RPMI7951 (cell line): ENCODE results near the gene KIAA0232. TPM values are rescaled to one million over a fixed set of nuclear protein-coding genes. Genes with fewer than 3 reads are reported as not detected.
"Not testable (repeated sequence)": the region's sequence is repeated elsewhere in the genome, so short reads cannot be mapped to it uniquely, and the experiment has no call there.

Experiments used
- DNase-seq: peaks from one replicate; pipeline ENCODE4 v3.0.0-alpha.2; 2012; ENCODE audit warnings: low read depth
- total RNA-seq: library from RNA; depleted of rRNA; stranded (reverse); fragments of >200 nt; shearing (Covaris generic); gene quantifications from 2 replicates; pipeline ENCODE4 v1.2.3, GENCODE V29; 2014

The KIAA0232 gene
- total RNA-seq, 1 experiment from 2014 or later = 14.1 TPM

DNA sequence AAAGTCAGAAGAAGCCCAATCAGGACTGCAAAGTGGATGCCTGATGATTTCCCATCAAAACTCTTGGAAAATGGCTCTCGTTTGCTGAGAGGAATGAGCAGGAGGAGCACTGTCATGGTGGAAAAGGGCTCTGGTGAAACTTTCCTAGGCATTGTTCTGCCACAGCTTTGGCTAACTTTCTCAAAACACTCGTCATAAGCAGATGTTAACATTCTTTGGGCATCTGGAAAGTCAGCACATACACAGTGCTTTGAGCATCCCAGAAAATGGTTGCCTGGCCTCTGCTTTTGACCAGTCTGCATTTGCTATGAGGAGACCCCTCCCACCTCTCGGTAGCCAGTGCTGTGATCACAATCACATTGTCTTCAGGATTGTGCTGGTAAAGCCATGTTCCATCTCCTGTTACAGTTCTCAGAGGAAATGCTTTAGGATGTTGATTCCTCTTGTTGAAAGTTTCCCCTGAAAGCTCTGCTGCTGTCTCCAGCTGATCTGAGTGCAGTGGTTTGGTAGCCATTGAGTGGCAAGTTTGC, 101.9 kb downstream of the KIAA0232 start:
- no peak for DNase-seq

- peak; percentile 78 for DNase-seq
Measured at GRCh38 chr4:6885953-6886557, 103.5 kb downstream of the KIAA0232 start.

- DNase-seq = peak; percentile 49
Measured at GRCh38 chr4:6886886-6887285, 104.4 kb downstream of the KIAA0232 start.

GRCh38 chr4:6887591-6888371, 105.3 kb downstream of the KIAA0232 start:
- peak; percentile 96 for DNase-seq

DNA sequence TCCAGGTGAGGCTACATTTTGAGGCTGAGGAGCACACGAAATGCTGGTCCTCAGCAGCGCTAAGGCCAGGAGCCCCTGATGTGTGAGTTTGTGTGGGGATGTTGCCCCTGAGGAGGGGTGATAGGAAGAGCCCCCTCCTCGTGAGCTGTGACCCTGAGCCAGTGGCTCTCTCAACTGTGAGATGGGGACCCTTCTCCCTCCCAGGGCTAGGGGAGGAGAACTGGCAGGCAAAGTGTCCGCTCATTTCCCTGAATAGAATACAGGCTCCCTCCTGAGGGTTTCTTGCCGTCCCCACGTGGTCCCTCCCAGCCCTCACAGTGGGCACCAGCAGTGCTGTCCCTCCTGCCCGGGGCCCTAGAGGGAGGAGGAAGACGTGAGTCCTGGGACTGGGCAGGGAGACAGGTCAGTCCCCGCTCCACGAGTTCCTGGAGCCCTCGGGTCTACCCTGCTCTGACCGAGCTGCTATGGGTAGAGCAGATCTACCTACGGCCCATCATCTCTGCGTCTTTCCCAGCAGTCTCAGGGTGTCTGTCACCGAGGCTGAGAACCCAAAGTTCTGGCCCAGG, 106.1 kb downstream of the KIAA0232 start:
- no peak for DNase-seq

DNA sequence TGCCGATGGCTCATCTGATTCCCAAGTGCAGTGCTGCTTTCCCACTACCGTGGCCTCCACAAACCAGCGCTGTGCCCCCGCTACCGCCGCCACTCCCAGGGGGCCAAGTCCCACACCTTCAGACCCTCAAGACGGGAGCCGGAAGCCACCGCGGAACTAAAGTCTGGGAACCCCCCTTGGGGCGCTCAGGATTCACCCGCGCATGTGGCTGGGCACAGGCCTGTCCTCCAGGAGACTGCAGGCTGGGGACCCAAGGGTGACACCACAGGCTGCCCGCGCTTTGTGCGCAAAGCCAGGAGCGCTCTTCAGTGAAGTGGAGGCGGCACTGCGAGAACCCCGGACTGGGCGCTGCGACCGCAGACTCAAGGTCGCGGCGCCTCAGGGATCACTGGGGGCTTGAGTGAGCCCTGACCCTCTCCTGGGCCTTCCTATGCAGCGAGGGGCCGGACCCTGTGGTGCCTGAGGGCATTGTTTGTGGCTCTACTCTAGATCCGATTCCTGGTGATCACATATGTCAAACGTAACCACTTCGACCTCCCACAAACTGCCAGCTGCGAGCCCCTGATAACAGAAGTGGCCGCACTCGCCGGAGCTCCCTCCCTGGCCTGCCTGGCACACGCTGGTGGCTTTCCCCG, 106.7 kb downstream of the KIAA0232 start:
- no peak for DNase-seq

GRCh38 chr4:6889736-6890324, 107.3 kb downstream of the KIAA0232 start:
- DNase-seq = no peak

DNA sequence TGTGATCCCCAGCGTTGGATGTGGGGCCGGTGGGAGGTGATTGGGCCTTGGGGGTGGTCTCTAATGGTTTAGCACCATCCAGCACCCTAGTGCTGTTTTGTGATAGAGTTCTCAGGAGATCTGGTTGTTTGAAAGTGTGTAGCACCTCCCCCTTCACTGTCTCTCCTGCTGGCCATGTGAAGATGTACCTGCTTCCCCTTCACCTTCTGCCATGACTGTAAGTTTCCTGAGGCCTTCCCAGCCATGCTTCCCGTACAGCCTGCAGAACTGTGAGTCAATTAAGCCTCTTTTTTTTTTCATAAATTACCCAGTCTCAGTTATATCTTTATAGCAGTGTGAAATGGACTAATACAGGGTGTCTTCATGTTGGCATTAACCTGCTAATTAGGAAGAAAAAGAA, 107.8 kb downstream of the KIAA0232 start:
- no peak for DNase-seq

DNA sequence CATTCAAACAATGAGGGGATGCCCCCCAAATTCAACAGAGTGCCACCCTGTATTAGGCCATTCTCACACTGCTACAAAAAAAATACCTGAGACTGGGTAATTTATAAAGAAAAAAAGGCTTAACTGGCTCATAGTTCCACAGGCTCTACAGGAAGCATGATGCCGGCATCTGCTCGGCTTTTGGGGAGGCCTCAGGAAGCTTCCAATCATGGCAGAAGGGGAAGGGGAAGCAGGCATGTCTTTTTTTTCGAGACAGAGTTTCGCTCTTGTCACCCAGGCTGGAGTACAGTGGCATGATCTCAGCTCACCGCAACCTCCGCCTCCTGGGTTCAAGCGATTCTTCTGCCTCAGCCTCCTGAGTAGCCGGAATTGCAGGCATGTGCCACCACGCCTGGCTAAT, 108.4 kb downstream of the KIAA0232 start:
- DNase-seq = not testable (repeated sequence)

DNA sequence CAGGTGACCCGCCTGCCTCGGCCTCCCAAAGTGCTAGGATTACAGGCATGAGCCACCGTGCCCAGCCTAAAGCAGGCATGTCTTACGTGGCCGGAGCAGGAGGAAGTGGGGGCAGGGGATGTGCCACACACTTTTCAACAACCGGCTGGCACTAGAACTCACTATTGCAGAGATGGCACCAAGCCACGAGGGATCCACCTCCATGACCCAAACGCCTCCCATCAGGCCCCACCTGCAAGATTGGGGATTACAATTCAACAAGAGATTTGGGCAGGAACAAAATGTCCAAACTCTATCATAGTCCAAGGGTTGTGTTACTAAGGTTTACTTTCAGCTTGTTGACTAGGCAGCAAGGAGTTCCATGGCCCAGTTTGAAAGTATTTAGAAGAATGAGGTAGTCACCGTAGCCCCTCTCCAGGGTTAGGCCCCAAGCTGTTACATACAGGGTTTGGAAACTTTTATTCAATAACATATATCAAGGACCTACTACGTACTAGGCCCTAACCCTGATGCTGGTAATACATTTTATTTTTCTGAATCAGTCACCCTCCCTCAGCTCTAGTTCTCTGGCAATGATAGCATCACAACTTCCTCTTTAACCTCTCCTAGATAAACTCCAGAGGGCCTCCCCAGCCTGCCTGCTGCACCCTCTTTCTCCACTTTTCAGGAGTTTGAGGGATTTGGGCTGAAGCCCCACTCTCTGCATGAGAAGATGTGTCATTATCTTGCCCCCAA, 109.1 kb downstream of the KIAA0232 start:
- DNase-seq = no peak

DNA sequence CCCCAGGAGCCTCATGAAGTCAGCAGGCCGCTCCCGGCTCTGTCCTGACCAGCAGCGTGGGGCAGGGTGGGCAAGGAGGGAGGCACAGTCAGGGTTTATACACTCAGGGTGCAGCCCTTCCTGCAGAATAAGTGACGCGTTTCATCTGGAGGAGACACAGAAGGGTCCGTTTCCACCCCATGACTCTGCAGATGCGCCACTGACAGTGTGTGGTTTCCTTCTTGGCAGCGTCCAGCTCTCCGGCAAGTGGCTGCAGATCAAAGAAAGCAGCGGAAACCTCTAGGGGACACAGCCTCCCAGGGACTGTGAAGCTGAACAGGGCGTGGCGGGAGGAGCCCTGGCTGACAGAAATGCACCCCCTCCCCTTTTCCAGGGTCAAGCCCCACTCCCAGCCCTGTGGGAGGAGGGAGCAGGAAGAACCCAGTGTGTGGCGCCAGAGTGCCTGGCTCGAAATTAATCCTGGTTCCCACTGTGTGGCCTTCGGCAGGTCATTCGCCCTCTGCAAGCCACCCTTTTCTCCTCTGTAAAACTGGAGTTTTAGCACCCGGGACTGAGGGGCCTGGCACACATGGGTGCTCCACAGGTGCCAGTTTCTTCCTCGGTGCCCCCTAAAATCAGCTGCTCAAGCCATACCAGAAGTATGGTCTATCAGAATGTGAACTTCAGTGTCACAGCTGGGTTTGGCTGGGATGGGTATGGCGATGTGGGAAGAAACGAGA, 109.8 kb downstream of the KIAA0232 start:
- peak; percentile 96 for DNase-seq

GRCh38 chr4:6892909-6893202, 110.3 kb downstream of the KIAA0232 start:
- DNase-seq = no peak

DNA sequence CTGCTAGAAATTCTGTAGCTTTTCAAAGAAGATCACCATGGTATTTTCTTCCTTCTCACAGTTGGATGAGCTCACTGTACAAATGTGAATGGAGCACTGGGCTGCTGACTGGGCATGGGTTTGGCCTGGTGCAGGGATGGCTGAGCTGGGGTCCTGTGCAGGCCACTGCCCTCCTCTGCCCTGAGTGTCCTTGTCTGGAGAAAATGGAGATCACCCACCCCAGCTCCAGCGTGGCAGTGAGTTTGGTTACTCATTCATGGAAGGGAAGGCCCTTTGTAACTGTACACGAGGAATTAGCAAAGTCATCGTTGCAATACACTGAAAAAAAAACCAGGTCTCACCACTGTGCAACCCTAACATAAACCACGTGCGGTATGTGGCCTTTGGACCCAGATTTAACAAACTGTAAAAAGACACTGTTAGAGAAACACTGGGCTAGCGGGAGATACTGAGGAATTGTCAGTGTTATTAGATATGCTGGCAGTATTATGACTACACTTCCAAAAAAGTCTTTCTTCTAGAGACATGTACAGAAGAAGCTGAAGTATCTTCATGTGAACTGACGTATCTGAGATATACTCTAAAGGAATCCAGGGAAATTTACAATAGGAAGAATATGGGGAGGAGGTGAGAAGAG, 111.0 kb downstream of the KIAA0232 start:
- peak; percentile 42 for DNase-seq

DNA sequence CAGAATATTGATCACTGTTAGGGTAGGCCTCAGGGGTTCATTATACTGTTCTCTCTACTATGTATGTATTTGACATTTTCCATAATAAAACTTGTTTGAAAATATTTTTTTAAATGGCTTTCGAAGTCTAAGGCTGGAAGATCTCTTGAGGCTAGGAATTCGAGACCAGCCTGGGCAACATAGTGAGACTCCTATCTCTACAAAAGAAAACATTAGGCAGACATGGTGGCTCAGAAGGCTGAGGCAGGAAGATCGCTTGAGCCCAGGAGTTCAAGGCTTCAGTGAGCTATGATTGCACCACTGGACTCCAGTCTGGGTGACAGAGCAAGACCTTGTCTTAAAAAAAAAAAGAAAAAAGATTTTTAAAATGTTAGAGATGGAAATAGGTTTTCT, 111.6 kb downstream of the KIAA0232 start:
- no peak for DNase-seq

GRCh38 chr4:6894528-6895498, 112.3 kb downstream of the KIAA0232 start:
- no peak for DNase-seq

GRCh38 chr4:6896035-6896434, 113.5 kb downstream of the KIAA0232 start:
- no peak for DNase-seq

- no peak for DNase-seq
Measured at GRCh38 chr4:6898763-6899162, 116.2 kb downstream of the KIAA0232 start.

DNA sequence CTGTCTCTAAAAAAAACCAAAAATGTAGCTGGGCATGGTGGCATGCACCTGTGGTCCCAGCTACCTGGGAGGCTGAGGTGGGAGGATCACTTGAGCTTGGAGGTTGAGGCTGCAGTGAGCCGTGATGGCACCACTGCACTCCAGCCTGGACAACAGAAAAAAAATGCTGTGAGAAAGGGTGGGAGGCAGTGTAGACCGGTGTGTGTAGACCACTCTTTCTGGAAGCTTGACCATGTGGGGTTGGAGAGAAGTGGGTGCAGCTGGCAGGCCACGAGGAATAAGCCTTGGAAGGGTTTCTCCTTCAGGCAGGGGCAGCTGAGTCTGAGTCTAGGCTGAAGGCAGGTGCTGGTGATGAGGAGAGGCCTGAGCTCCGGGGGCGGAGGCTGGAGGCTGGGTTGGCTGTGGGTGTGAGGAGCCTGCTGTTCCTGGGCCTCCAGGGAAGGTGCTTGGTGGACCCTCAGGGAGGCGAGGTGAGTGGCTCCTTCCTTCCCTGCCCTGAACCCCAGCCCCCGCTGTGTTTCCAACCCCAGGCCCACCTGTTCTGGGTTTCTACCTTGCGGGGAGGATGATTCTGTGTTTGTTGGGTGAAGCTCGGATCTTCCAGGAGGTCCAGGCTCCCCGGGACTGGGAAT, 117.8 kb downstream of the KIAA0232 start:
- no peak for DNase-seq

DNA sequence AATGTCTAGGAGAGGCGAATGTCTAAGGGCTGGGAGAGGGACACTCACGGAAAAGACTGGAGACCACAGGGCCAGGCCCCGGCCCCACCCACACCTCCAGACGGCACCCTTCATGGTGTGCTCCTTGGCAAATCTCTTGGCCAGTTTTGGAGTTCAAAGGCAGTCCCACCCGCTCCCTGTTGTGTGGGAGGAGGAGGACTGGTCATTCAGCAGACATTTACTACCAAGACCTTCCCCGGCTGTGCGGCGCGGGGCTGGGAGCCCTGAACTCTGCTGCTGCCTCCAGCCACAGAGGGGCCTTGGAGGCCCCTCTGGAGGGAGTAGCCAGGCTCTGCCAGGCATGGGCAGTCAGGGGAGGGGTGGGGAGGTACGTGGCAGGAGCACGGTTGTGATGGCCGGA, 118.4 kb downstream of the KIAA0232 start:
- DNase-seq = no peak
